HL-60 (cell line): ENCODE results near the gene C1QTNF7.

Experiments
- DNase-seq, 2 experiments: peaks; one replicate each; pipeline ENCODE4 v3.0.0-alpha.2; 2010 to 2020; ENCODE audit warnings: low read depth in 1 of 2, low spot score in 1 of 2
- H3K27ac ChIP-seq: fragments of 250-450 bp; sonication (Bioruptor Pico); replicated peaks from 2 replicates; pipeline ENCODE4 v1.5.1; 2020; ENCODE audit warnings: mild to moderate bottlenecking, moderate library complexity
- H3K27me3 ChIP-seq: fragments of 250-450 bp; sonication (Bioruptor Pico); 2 replicates; pipeline ENCODE4 v1.5.1; 2021; ENCODE audit warnings: mild to moderate bottlenecking, moderate library complexity; ENCODE audit not compliant: insufficient read depth, poor library complexity, severe bottlenecking
- H3K4me3 ChIP-seq: replicated peaks from 2 replicates; pipeline ENCODE4 v1.5.1; 2011; ENCODE audit warnings: mild to moderate bottlenecking, control low read depth, low read length; ENCODE audit not compliant: insufficient read depth
- CTCF ChIP-seq: IDR thresholded peaks from one replicate; pipeline ENCODE4 v1.5.1; 2011; ENCODE audit warnings: low read length, control low read depth, inconsistent platforms; ENCODE audit not compliant: insufficient read depth
- GABPA ChIP-seq: IDR thresholded peaks from 2 replicates; pipeline ENCODE4 v1.6.1; 2012; ENCODE audit warnings: low read depth
- POLR2AphosphoS5 ChIP-seq: IDR thresholded peaks from 2 replicates; pipeline ENCODE4 v1.6.1; 2012; ENCODE audit warnings: low read depth
- REST ChIP-seq: IDR thresholded peaks from 2 replicates; pipeline ENCODE4 v1.6.1; 2012; ENCODE audit warnings: low read depth; ENCODE audit not compliant: insufficient replicate concordance
- SPI1 ChIP-seq: IDR thresholded peaks from 2 replicates; pipeline ENCODE4 v1.6.1; 2012; ENCODE audit warnings: low read depth, mild to moderate bottlenecking, borderline replicate concordance

C1QTNF7 gene

DNA sequence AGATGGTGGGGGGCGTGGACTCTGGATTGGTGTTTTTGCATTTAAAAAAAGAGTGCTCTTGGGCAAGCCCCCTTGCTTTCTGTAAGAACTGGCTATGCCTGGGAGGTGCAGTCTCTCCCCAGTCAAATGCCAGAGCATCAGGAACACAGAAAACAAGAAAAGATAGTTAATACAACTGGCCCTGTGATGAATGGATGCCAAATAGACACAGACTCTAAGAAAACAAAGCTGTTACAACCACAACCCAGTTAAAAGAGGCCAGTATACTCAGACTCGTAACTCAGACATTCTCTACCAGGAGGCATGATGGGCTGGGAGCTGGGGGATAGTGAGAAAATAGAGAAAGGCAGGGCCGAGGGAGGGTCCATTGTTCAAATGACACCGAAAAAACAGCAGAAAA, 32.5 kb upstream of the C1QTNF7 start:
- no peak for TF ChIP-seq CTCF
- no peak for TF ChIP-seq GABPA
- TF ChIP-seq SPI1 = no peak
- no peak for TF ChIP-seq POLR2AphosphoS5
- TF ChIP-seq REST = no peak
- no peaks in the 10 kb centered on the region for H3K27me3 ChIP-seq
- H3K4me3 ChIP-seq = no peak overlapping the region
- no peak for DNase-seq
- no peak overlapping the region for H3K27ac ChIP-seq

DNA sequence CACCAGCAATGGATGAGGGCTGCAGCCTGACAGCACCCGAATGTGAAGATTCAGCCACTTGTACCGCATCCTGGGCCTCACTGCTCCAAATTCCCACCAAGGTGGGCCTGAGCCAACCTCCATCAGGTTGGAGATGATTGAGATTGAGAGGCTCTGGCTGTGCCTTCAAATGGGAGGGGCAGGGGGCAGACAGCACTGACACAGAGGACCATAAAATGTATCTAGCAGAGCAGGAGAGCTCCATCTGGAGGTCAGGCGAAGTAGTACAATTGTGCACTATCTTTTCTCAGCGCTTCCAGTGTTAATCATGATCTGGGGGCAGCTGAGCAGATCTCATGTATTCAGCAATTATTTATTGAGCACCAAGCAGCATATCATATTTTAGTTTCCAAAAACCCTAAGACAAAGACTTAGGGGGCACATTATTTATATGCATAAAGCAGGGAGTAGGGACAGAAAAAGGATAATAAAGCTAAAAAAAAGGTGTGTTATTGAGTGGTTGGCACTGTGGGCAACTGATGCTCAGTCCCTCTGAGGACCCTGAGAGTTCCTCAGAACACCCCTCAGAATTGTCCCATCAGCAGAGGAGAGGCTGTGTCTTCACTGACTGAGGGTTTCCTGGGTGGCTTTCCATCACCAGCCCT, 31.6 kb upstream of the C1QTNF7 start:
- H3K4me3 ChIP-seq = no peak overlapping the region
- TF ChIP-seq CTCF = peak; percentile 77
- no peak for TF ChIP-seq SPI1
- no peak for TF ChIP-seq REST
- H3K27me3 ChIP-seq = no peaks in the 10 kb centered on the region
- no peak overlapping the region for H3K27ac ChIP-seq
- DNase-seq = peak in 1 of 2 experiments; percentile 52

DNA sequence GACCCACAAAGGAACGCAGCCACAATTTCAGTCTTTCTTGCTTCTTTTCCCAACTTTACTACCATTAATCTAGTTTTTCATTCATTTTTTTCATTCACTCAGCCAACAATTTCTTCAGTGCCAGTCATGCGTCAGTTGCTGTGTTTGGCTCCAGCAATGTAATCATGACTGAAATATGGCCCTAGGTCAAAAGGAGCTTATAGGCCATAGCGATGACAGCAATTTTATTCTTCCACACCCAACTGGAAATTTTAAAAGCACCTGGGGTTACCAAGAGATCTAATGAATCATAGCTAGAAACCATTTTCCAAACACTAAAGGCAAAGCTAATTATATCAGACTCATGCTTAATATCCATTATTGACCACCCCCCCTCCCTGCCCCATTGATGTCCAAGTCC, 29.8 kb upstream of the C1QTNF7 start:
- DNase-seq = no peak
- Histone ChIP-seq H3K27me3 (no peaks in the 10 kb centered on the region), H3K27ac (no peak overlapping the region), H3K4me3 (no peak overlapping the region)
- TF ChIP-seq CTCF = no peak
- TF ChIP-seq REST = no peak
- TF ChIP-seq GABPA = no peak
